ENCODE results near the gene RPP30. TPM values are rescaled to one million over a fixed set of nuclear protein-coding genes. Genes with fewer than 3 reads are reported as not detected.

RPP30 gene
- polyA plus RNA-seq (2011; rRNA removed) (26.2 and 47.9 TPM in 2 replicates), polyA minus RNA-seq (2011; rRNA and poly(A)+ RNA removed) (11.6 and 16.1 TPM in 2 replicates)

DNA sequence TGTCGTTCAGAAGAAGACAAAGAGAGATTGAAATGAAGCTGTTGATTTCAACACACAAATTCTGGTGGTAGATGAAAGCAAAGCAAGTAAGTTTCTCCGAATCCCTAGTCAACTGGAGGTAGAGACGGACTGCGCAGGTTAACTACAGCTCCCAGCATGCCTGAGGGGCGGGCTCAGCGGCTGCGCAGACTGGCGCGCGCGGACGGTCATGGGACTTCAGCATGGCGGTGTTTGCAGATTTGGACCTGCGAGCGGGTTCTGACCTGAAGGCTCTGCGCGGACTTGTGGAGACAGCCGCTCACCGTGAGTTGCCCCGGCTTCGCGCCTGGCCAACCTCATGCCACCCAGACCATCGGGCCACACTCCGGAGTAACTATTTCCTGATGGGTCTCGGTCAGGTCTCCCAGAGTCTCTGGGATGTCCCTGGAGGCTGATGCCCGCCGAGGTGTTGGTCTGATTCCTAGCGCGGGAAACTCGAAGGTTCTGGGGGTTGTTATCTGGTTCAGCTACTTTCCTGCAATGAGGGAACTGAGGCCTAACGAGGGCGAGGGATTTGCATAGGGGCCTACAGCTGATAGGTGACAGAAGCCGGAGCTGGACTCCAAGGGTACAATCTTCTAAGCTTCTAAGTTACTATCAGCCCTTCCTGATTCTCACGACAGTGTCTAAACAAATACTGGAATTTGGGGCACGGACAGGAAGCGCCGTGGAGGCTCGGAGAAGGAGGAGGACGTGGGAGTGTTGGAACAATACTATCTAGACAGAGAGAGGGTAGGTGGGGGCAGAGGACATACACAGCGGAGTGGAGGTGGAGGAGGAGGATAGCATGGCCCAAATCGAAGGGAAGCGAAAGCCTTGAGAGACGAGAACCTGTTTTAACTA lies at the start of gene RPP30:
TSS of gene RPP30 (plus strand) at position 209 of the 882 bp plus-strand sequence. CDS start at position 222, 13 bp downstream.
- TF ChIP-seq, protein P1, sequence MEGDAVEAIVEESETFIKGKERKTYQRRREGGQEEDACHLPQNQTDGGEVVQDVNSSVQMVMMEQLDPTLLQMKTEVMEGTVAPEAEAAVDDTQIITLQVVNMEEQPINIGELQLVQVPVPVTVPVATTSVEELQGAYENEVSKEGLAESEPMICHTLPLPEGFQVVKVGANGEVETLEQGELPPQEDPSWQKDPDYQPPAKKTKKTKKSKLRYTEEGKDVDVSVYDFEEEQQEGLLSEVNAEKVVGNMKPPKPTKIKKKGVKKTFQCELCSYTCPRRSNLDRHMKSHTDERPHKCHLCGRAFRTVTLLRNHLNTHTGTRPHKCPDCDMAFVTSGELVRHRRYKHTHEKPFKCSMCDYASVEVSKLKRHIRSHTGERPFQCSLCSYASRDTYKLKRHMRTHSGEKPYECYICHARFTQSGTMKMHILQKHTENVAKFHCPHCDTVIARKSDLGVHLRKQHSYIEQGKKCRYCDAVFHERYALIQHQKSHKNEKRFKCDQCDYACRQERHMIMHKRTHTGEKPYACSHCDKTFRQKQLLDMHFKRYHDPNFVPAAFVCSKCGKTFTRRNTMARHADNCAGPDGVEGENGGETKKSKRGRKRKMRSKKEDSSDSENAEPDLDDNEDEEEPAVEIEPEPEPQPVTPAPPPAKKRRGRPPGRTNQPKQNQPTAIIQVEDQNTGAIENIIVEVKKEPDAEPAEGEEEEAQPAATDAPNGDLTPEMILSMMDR (IDR thresholded peaks at IDR 0.05; ENCODE audit: insufficient read depth, low read depth, low read length) = no peak
- ChIA-PET POLR2A (interaction anchor here (0.6 kb wide), 1 partner anchor 133 kb away, joined by 3 read pairs; no protein-coding TSS in a partner anchor), CTCF (interaction anchor here (0.9 to 1.8 kb wide), 7 partner anchors 8 to 125 kb away, joined by 3 to 13 read pairs (median 5); partner anchors contain the start of gene HTR7)
- H3K36me3 ChIP-seq (ENCODE audit: control insufficient read depth, insufficient read depth, low read length) = no peaks in the 10 kb centered on the region; the same call in 1 of the 2 replicates
- peak within 1 kb of the TSS; percentile 66 for H3K4me3 ChIP-seq (ENCODE audit: low read depth, low read length)
- peak; percentile 47 for DNase-seq (ENCODE audit: low read depth)
- peaks cover 6% of the 10 kb centered on the region; the same call in 1 of the 2 replicates for H3K27me3 ChIP-seq (ENCODE audit: control insufficient read depth, insufficient read depth, low read length)

DNA sequence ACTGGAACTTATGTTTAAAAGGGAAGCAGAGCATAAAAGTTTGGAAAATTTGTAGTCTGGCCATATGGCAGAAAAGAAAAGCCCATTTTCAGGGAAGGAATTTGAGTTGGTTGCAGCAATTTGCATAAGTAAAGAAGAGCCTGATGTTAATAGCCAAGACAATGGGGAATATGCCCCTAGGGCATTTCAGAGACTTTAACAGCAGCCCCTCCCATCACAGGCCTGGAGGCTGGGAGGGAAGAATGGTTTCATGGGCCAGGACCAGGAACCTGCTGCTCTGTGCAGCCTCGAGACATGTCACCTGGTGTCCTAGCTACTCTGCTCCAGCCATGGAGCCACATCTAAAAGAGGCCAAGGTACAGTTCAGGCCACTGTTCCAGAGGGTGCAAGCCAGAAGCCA lies 49.3 kb upstream of the RPP30 start:
- ChIA-PET CTCF (no interaction called here), POLR2A (no interaction called here)
- Histone ChIP-seq H3K27me3 (ENCODE audit: control insufficient read depth, insufficient read depth, low read length) (no peaks in the 10 kb centered on the region), H3K36me3 (ENCODE audit: control insufficient read depth, insufficient read depth, low read length) (no peaks in the 10 kb centered on the region), H3K4me3 (ENCODE audit: low read depth, low read length) (no peak overlapping the region)
- TF ChIP-seq, protein P1 (IDR thresholded peaks at IDR 0.05; ENCODE audit: insufficient read depth, low read depth, low read length) = no peak
- DNase-seq (ENCODE audit: low read depth) = no peak

DNA sequence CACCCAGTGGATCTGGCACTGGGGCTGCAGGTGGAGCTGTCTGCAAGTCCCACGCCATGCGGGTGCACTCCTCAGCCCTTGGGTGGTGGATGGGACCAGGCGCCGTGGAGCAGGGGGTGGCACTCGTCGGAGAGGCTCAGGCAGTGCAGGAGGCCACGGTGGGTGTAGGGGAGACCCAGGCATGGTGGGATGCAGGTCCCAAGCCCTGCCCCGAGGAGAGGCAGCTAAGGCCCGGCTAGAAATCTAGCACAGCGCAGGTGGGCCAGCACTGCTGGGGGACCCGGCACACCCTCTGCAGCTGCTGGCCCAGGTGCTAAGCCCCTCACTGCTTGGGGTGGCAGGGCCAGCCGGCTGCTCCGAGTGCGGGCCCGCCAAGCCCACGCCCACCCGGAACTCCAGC lies 39.7 kb upstream of the RPP30 start:
- ChIA-PET CTCF (no interaction called here), POLR2A (no interaction called here)
- H3K4me3 ChIP-seq (ENCODE audit: low read depth, low read length) = no peak overlapping the region
- TF ChIP-seq, protein P1 (IDR thresholded peaks at IDR 0.05; ENCODE audit: insufficient read depth, low read depth, low read length) = no peak
- H3K36me3 ChIP-seq (ENCODE audit: control insufficient read depth, insufficient read depth, low read length) = no peaks in the 10 kb centered on the region
- no peak for DNase-seq (ENCODE audit: low read depth)
- H3K27me3 ChIP-seq (ENCODE audit: control insufficient read depth, insufficient read depth, low read length) = 0 out of 2 replicates have a peak, but pooled peaks cover 1% of the 10 kb centered on the region

DNA sequence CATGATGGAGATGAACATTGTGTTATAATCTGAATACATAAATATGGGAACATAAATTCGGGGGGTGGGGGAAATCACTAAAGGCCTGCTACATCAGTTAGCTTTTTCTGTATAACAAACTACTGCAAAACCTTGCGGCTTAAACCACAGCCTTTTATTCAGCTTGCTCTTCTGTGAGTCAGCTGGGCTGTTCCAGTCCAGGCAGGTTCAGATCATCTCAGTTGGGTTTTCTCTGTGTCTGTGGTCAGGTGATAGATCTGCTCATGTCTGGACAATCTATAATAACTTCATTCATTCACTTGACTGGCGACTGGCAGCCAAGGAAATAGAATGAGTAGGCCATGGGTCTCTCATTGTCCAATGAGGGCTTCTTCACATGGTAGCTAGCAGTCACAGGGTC lies 37.4 kb upstream of the RPP30 start:
- no peak for DNase-seq (ENCODE audit: low read depth)
- Histone ChIP-seq H3K4me3 (ENCODE audit: low read depth, low read length) (no peak overlapping the region), H3K36me3 (ENCODE audit: control insufficient read depth, insufficient read depth, low read length) (no peaks in the 10 kb centered on the region), H3K27me3 (ENCODE audit: control insufficient read depth, insufficient read depth, low read length) (0 out of 2 replicates have a peak, but pooled peaks cover 1% of the 10 kb centered on the region)
- CTCF ChIA-PET = no interaction called here
- TF ChIP-seq, protein P1 (IDR thresholded peaks at IDR 0.05; ENCODE audit: insufficient read depth, low read depth, low read length) = no peak
- POLR2A ChIA-PET = no interaction called here

DNA sequence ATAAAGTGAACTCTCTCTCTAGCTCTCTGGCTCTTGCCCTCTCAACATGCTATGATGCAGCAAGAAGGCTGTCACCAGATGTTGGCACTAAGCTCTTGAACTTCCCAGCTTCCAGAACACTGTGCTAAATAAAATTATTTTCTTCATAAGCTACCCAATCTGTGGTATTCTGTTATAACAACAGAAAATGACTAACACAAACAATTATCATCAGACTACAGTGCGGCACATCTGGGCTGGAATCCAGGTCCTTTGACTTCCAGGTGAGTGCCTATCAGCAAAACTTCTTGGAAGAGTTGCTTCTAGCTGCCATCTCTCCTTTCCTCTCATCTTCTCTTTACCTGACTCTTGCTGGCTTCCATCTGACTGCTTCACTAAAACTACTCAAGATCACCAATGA lies 34.3 kb upstream of the RPP30 start:
- CTCF ChIA-PET = no interaction called here
- Histone ChIP-seq H3K36me3 (ENCODE audit: control insufficient read depth, insufficient read depth, low read length) (no peaks in the 10 kb centered on the region), H3K4me3 (ENCODE audit: low read depth, low read length) (no peak overlapping the region), H3K27me3 (ENCODE audit: control insufficient read depth, insufficient read depth, low read length) (0 out of 2 replicates have a peak, but pooled peaks cover 1% of the 10 kb centered on the region)
- POLR2A ChIA-PET = no interaction called here
- no peak for DNase-seq (ENCODE audit: low read depth)
- TF ChIP-seq, protein P1 (IDR thresholded peaks at IDR 0.05; ENCODE audit: insufficient read depth, low read depth, low read length) = no peak

Measured in BJ (cell line).